ACHN (cell line): Measurements from ENCODE around the gene FAM237A.

Experiments used
- DNase-seq: peaks from one replicate; pipeline ENCODE4 v3.0.0-alpha.2; 2015
- in situ Hi-C: cut with HindIII; loops from 2 replicates; pipeline ENCODE4 v1.10.0; 2017; ENCODE audit warnings: low sequenced_read_pairs, low pct_ligation_motif_present, low pct_unique_long_range_greater_than_20kb

FAM237A gene

GRCh38 chr2:206642075-206643025 lies at the start of gene FAM237A:
Gene FAM237A, plus strand, starts transcription at chr2:206642487. Its CDS starts 1,750 bp downstream, at chr2:206644237.
- DNase-seq: peak; percentile 56
- in situ Hi-C loops: no loop called here

GRCh38 chr2:206597717-206598218 lies 44.5 kb upstream of the FAM237A start:
- DNase-seq: no peak
- in situ Hi-C loops: no loop called here

GRCh38 chr2:206603243-206603642 lies 39.0 kb upstream of the FAM237A start:
- in situ Hi-C loops: no loop called here
- no peak for DNase-seq

- in situ Hi-C loops: no loop called here
- DNase-seq: no peak
These were observed 31.8 kb upstream of the FAM237A start for GRCh38 chr2:206610451-206610850.

GRCh38 chr2:206611191-206611590 lies 31.1 kb upstream of the FAM237A start:
- in situ Hi-C loops: no loop called here

GRCh38 chr2:206611736-206612135 lies 30.6 kb upstream of the FAM237A start:
- in situ Hi-C loops: no loop called here
- no peak for DNase-seq

More at GRCh38 chr2:206611191-206611590, 31.1 kb upstream of the FAM237A start:
- no peak for DNase-seq

- peak; percentile 15 for DNase-seq
These were observed 27.5 kb upstream of the FAM237A start for GRCh38 chr2:206614811-206615210.

GRCh38 chr2:206615417-206616089 lies 26.7 kb upstream of the FAM237A start:
- DNase-seq: no peak

More at GRCh38 chr2:206614811-206615210, 27.5 kb upstream of the FAM237A start:
- in situ Hi-C loops: no loop called here

GRCh38 chr2:206616151-206616550 lies 26.1 kb upstream of the FAM237A start:
- no peak for DNase-seq
- in situ Hi-C loops: no loop called here

More at GRCh38 chr2:206615417-206616089, 26.7 kb upstream of the FAM237A start:
- in situ Hi-C loops: no loop called here

- DNase-seq: no peak
- in situ Hi-C loops: no loop called here
These were observed 23.3 kb upstream of the FAM237A start for GRCh38 chr2:206619011-206619410.

- no peak for DNase-seq
- in situ Hi-C loops: no loop called here
These were observed 16.2 kb upstream of the FAM237A start for GRCh38 chr2:206626108-206626507.

- DNase-seq: no peak
- in situ Hi-C loops: no loop called here
These were observed 14.7 kb upstream of the FAM237A start for GRCh38 chr2:206627632-206628031.

- DNase-seq: no peak
- in situ Hi-C loops: no loop called here
These were observed 10.9 kb upstream of the FAM237A start for GRCh38 chr2:206631340-206631739.

GRCh38 chr2:206635015-206635414 lies 7.3 kb upstream of the FAM237A start:
- no peak for DNase-seq
- in situ Hi-C loops: no loop called here

GRCh38 chr2:206639636-206640035 lies 2.7 kb upstream of the FAM237A start:
- in situ Hi-C loops: no loop called here
- no peak for DNase-seq

GRCh38 chr2:206641226-206641625 lies 1.1 kb upstream of the FAM237A start:
- in situ Hi-C loops: no loop called here
- DNase-seq: no peak

- DNase-seq: no peak
- in situ Hi-C loops: no loop called here
These were observed 5.7 kb downstream of the FAM237A start for GRCh38 chr2:206647985-206648384.

GRCh38 chr2:206657087-206657486 lies 14.8 kb downstream of the FAM237A start:
- DNase-seq: no peak
- in situ Hi-C loops: no loop called here

- in situ Hi-C loops: no loop called here
- no peak for DNase-seq
These were observed 23.0 kb downstream of the FAM237A start for GRCh38 chr2:206665251-206665650.
